K562 (cell line): Measurements from ENCODE around the gene COLEC12. TPM values are rescaled to one million over a fixed set of nuclear protein-coding genes. Genes with fewer than 3 reads are reported as not detected.
A peak's percentile ranks its signal among the peaks of the same experiment; 100 is the strongest.

Experiments used
- BHLHE40 ChIP-seq: IDR thresholded peaks from 2 replicates; pipeline ENCODE4 v1.6.1; 2011; ENCODE audit warnings: low read length, improper control_type of control experiment
- FIP1L1 ChIP-seq: fragments of 200-400 bp; formaldehyde crosslinking; IDR thresholded peaks from 2 replicates; pipeline ENCODE4 v1.6.1; 2018; ENCODE audit warnings: mild to moderate bottlenecking, low read depth, low read length; ENCODE audit not compliant: poor library complexity, severe bottlenecking
- FOSL1 ChIP-seq: fragments of 200-800 bp; sonication (Bioruptor generic); conservative IDR thresholded peaks from 2 replicates; pipeline ENCODE4 v1.6.1; 2016; ENCODE audit warnings: missing genetic modification characterization, missing compliant biosample characterization
- GTF2A2 ChIP-seq: IDR thresholded peaks from 2 replicates; pipeline ENCODE4 v1.6.1; 2016; ENCODE audit warnings: mild to moderate bottlenecking, missing genetic modification characterization, missing compliant biosample characterization
- HOXB6 ChIP-seq: fragments of 250-450 bp; sonication (Bioruptor Pico); IDR thresholded peaks from 2 replicates; pipeline ENCODE4 v1.5.1; 2022; ENCODE audit warnings: mild to moderate bottlenecking, borderline replicate concordance
- KLF13 ChIP-seq: fragments of 450-650 bp; IDR thresholded peaks from 2 replicates; pipeline ENCODE4 v1.6.1; 2016; ENCODE audit warnings: missing genetic modification characterization, low read depth, mild to moderate bottlenecking, missing compliant biosample characterization, moderate library complexity, borderline replicate concordance
- MAFF ChIP-seq: IDR thresholded peaks from 2 replicates; pipeline ENCODE4 v1.6.1; 2012; ENCODE audit warnings: low read length, improper control_type of control experiment
- MTA3 ChIP-seq: fragments of 450-650 bp; formaldehyde crosslinking; IDR thresholded peaks from 2 replicates; pipeline ENCODE4 v1.6.1; 2017; ENCODE audit warnings: mild to moderate bottlenecking, borderline replicate concordance
- NFRKB ChIP-seq: fragments of 450-650 bp; IDR thresholded peaks from 2 replicates; pipeline ENCODE4 v1.6.1; 2016; ENCODE audit warnings: low read depth
- NR2C2 ChIP-seq, 2 experiments: fragments of 200-800 bp in 1 of 2; sonication (Bioruptor generic) in 1 of 2; sonication (generic) in 1 of 2; formaldehyde crosslinking in 1 of 2; IDR thresholded peaks; 2 replicates each; pipeline versions ENCODE4 v1.6.1 to v1.8.0; 2016 to 2022; ENCODE audit warnings: mild to moderate bottlenecking in 1 of 2, missing compliant biosample characterization in 1 of 2, missing genetic modification characterization in 1 of 2, missing genetic modification reagents in 1 of 2
- PHB2 ChIP-seq: fragments of 450-650 bp; IDR thresholded peaks from 2 replicates; pipeline ENCODE4 v1.6.1; 2017; ENCODE audit warnings: low read depth
- RBFOX2 ChIP-seq: fragments of 200-400 bp; formaldehyde crosslinking; IDR thresholded peaks from 2 replicates; pipeline ENCODE4 v1.6.1; 2017; ENCODE audit warnings: low read depth, mild to moderate bottlenecking, low read length, moderate library complexity
- SAP30 ChIP-seq: fragments of 200-600 bp; sonication (generic); IDR thresholded peaks from 2 replicates; pipeline ENCODE4 v1.6.1; 2012; ENCODE audit warnings: borderline replicate concordance, low read depth, mild to moderate bottlenecking, moderate library complexity, low read length, control low read depth, inconsistent platforms; ENCODE audit not compliant: insufficient read depth, poor library complexity, severe bottlenecking
- TCF7 ChIP-seq: sonication (generic); IDR thresholded peaks from 2 replicates; pipeline ENCODE4 v1.6.1; 2016; ENCODE audit warnings: antibody characterized with exemption, borderline replicate concordance
- ZC3H8 ChIP-seq: fragments of 450-650 bp; IDR thresholded peaks from 2 replicates; pipeline ENCODE4 v1.6.1; 2017
- ZNF436 ChIP-seq: fragments of 250-450, 450-650 bp; sonication (Bioruptor Pico); formaldehyde crosslinking; IDR thresholded peaks from 2 replicates; pipeline ENCODE4 v1.7.0; 2020; ENCODE audit warnings: mild to moderate bottlenecking
- ZNF668 ChIP-seq: fragments of 250-450 bp; sonication (Bioruptor Pico); IDR thresholded peaks from 2 replicates; pipeline ENCODE4 v1.8.0; 2022; ENCODE audit warnings: mild to moderate bottlenecking, inconsistent platforms
- ZNF707 ChIP-seq: fragments of 250-450 bp; sonication (Bioruptor Pico); conservative IDR thresholded peaks from 2 replicates; pipeline ENCODE4 v1.8.0; 2022; ENCODE audit warnings: inconsistent platforms, mild to moderate bottlenecking, moderate library complexity
- polyA plus RNA-seq, 8 experiments: library from polyadenylated mRNA; depleted of rRNA in 4 of 8; stranded (reverse) in 5 of 8; unstranded in 3 of 8; fragments of >200 nt; fragmentation: Nextera tagmentation in 2 of 8; fragmentation: Illumina TruSeq in 1 of 8; extraction: Ambion mirVana in 2 of 8; extraction: Trizol in 1 of 8; gene quantifications; 2 replicates each; pipeline versions ENCODE4 v1.2.1 to v1.2.3, GENCODE V29; 2011 to 2014; ENCODE audit warnings: inconsistent platforms in 1 of 8, missing spikeins in 1 of 8
- total RNA-seq, 7 experiments: library from RNA; depleted of rRNA in 6 of 7; stranded (reverse); fragments of >200 nt in 6 of 7; fragmentation: Illumina TruSeq in 2 of 7; extraction: Trizol in 2 of 7; gene quantifications; 2 replicates each; pipeline versions ENCODE4 v1.2.1 to v1.2.3, GENCODE V29; 2011 to 2021; ENCODE audit warnings: low replicate concordance in 1 of 7
- TF ChIP-seq, protein P1 (sequence below): fragments of 250-450 bp; sonication (Bioruptor Pico); IDR thresholded peaks from 2 replicates; pipeline ENCODE4 v1.8.0; 2022; ENCODE audit warnings: inconsistent platforms, mild to moderate bottlenecking, moderate library complexity, borderline replicate concordance
- TF ChIP-seq, protein P2 (sequence below): fragments of 450-650 bp; IDR thresholded peaks from 2 replicates; pipeline ENCODE4 v1.6.1; 2016; ENCODE audit warnings: low read depth, mild to moderate bottlenecking, moderate library complexity
- TF ChIP-seq, protein P3 (sequence below): fragments of 450-650 bp; IDR thresholded peaks from 2 replicates; pipeline ENCODE4 v1.6.1; 2016
- TF ChIP-seq, protein P4 (sequence below), 2 experiments: IDR thresholded peaks in 1 of 2; conservative IDR thresholded peaks in 1 of 2; 2 replicates each; pipeline ENCODE4 v1.6.1; 2016; ENCODE audit warnings: low read depth in 2 of 2, mild to moderate bottlenecking in 1 of 2, missing compliant biosample characterization in 1 of 2, missing genetic modification characterization in 1 of 2, moderate library complexity in 1 of 2

The COLEC12 gene
- total and polyA plus RNA-seq, 9 of the 15 experiments (the other 6 are each of a cell fraction or from before 2014, with no cell fraction given): 0.04 TPM; not detected in 8

DNA sequence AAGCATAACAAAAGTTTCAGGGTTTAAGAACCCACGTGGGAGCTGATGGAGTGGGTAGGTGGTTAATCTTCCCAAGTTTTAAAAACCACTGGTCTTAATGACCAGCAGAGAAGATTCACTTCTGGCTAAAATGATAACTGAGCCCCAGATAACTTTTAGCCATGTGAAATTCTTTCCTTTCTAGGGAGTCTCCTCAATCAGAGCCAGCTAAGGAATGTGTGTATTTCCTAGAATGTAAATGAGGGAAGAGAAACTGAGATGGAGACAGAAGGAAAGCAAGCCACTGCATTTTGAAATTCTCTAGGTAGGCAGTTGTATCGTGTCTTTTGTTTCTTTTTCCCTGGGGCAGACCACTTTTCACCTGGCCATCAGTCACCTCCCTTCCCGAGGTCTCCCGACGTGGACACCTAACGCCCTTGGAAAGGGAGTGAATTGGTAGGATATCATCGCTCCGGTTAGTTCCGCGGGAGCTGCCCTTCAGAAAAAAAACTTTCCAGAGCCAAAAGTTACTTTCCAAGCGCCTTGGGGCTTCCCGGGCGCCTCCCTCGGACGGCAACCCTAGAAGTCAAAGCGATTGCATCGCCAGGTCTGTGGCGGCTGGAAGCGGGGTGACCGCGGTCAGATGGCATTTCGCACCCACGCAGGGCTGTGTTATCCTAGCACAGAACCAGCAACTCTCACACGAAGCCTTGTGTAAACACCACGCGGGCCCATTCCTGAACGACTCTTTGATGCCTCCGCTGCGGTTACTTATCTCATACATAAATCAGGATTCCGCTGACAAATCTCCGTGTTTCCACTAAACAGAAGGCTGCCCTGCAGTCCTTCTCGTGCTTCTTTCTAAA is 1.3 kb downstream of the COLEC12 start (continued):
- TF ChIP-seq, protein P1, sequence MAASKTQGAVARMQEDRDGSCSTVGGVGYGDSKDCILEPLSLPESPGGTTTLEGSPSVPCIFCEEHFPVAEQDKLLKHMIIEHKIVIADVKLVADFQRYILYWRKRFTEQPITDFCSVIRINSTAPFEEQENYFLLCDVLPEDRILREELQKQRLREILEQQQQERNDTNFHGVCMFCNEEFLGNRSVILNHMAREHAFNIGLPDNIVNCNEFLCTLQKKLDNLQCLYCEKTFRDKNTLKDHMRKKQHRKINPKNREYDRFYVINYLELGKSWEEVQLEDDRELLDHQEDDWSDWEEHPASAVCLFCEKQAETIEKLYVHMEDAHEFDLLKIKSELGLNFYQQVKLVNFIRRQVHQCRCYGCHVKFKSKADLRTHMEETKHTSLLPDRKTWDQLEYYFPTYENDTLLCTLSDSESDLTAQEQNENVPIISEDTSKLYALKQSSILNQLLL (CRISPR knock-in tag): no peak
- peak; percentile 48; the same call in 1 of the 2 replicates for TF ChIP-seq FOSL1
- TF ChIP-seq ZNF707 (CRISPR knock-in tag): no peak
- TF ChIP-seq HOXB6: no peak
- no peak for TF ChIP-seq ZNF436 (CRISPR knock-in tag)
- TF ChIP-seq TCF7: peak; percentile 95
- no peak for TF ChIP-seq MAFF
- TF ChIP-seq GTF2A2: no peak
- no peak for TF ChIP-seq NR2C2 (CRISPR knock-in tag; IDR thresholded peaks at IDR 0.05)
- no peak for TF ChIP-seq NR2C2 (tag; IDR thresholded peaks at IDR 0.05)
- TF ChIP-seq FIP1L1: no peak
- no peak for TF ChIP-seq NFRKB
- no peak for TF ChIP-seq ZC3H8
- peak; percentile 48; the same call in 1 of the 2 replicates for TF ChIP-seq BHLHE40
- TF ChIP-seq MTA3: no peak
- no peak for TF ChIP-seq RBFOX2
- TF ChIP-seq, protein P2, sequence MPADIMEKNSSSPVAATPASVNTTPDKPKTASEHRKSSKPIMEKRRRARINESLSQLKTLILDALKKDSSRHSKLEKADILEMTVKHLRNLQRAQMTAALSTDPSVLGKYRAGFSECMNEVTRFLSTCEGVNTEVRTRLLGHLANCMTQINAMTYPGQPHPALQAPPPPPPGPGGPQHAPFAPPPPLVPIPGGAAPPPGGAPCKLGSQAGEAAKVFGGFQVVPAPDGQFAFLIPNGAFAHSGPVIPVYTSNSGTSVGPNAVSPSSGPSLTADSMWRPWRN: peak; percentile 99
- TF ChIP-seq PHB2: no peak
- TF ChIP-seq KLF13 (tag): no peak
- TF ChIP-seq, protein P3, sequence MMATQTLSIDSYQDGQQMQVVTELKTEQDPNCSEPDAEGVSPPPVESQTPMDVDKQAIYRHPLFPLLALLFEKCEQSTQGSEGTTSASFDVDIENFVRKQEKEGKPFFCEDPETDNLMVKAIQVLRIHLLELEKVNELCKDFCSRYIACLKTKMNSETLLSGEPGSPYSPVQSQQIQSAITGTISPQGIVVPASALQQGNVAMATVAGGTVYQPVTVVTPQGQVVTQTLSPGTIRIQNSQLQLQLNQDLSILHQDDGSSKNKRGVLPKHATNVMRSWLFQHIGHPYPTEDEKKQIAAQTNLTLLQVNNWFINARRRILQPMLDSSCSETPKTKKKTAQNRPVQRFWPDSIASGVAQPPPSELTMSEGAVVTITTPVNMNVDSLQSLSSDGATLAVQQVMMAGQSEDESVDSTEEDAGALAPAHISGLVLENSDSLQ: peak; percentile 62; the same call in 1 of the 2 replicates
- no peak for TF ChIP-seq ZNF668 (CRISPR knock-in tag)
- TF ChIP-seq SAP30: no peak
- TF ChIP-seq, protein P4, sequence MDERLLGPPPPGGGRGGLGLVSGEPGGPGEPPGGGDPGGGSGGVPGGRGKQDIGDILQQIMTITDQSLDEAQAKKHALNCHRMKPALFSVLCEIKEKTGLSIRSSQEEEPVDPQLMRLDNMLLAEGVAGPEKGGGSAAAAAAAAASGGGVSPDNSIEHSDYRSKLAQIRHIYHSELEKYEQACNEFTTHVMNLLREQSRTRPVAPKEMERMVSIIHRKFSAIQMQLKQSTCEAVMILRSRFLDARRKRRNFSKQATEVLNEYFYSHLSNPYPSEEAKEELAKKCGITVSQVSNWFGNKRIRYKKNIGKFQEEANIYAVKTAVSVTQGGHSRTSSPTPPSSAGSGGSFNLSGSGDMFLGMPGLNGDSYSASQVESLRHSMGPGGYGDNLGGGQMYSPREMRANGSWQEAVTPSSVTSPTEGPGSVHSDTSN (CRISPR knock-in tag; IDR thresholded peaks at IDR 0.05; ENCODE audit: low read depth): no peak
- TF ChIP-seq, protein P4 (tag; conservative IDR thresholded peaks at IDR 0.05; ENCODE audit: low read depth): peak; percentile 68
